ENCODE measurements around the gene CD8B. TPM values are rescaled to one million over a fixed set of nuclear protein-coding genes. Genes with fewer than 3 reads are reported as not detected.

Gene CD8B
- 0.24 TPM in 1 of 2 replicates, not detected in the other for total RNA-seq

DNA sequence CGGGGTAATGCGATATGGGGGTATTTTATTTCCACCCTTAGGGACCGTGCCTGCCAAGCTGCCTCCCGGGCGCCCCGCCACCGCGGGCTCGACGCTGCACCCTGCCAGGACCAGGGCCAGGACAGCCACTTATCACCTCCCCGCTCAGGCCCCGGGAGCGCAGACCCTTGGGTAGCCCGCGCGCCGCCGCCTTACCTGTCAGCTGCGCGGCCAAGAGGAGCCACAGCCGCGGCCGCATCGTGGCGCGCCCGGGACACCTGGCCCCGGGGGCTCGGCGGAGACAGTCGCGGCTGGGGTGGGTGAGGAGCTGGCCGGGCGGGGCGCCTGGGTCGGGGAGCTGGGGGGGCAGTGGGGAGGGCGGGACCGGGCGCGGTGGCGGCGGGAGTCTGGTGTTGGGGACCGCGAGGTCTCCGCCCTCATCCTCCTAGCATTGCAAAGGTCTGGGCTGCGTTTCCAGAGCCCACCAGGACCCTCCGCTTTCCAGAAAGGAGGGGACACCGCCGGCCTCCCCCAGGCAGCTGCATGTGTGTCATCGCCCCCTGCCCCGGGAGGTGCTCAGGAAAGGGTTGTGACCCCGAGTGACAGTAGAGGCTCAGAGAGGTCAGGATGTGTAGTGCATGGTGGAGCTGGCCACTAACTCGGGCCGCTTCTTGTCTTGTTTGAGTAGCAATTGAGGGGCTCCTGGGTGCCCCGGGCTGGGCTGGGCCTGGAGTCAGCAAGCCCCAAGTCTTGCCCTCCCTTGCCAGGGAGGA is at the start of gene CD8B:
TSS of gene CD8B (minus strand) at position 259 of the 752 bp plus-strand sequence. CDS start at position 238, 21 bp downstream.

DNA sequence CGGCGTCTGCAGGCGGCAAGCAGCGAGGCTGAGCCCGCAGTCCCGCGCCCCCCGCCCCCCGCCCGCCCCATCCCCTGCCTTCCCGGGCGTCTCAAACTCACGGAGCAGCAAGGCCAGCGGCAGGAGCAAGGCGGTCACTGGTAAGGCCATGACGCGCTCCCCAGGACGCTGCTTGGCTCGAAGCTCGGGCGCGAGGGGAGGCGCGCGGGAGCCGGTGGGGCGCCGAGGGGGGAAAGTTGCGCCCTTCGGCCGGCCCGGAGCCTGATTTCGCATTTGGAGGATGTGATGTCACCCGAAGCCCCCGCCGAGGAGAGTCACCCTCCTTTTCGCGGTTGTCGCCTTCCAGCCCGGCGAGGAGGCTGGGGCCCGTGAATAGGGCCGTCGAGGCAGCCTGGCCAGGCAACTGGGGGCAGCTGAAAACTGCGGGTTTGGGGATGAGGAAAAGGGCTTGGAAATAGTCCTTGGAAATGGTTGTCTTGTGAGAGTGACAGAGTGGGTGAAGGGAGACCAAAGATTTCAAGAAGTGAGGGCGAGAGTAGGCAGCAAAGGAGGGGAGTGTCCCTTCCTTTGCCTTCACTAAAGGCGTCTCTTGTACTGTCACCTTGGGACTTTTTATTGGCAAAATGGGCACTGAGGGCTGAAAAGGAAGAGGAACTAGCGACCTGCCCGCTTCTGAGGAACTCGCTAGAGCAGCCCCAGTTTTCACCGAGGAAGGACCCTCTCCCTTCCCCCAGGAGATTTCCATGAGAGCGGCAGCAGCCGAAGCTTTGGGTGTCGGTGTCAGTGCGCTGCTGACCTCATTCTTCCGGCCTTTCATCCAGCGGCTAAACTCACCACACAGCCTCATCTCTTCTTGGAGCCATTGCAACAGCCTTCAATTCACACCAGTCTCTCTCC is 70.8 kb downstream of the CD8B start, which contains the start of gene CD8A:
TSS of gene CD8A (minus strand) at position 238 of the 897 bp plus-strand sequence. CDS start at position 150, 88 bp downstream.

Other genes with a start within 250 kb of the CD8B start
- gene RNF103, start 238.0 kb downstream of the CD8B start, total RNA-seq = 12.0 and 16.2 TPM in 2 replicates
- 46.5 and 55.6 TPM in 2 replicates for gene RMND5A, start 141.6 kb downstream of the CD8B start, total RNA-seq
- under 0.01 TPM in 1 of 2 replicates, not detected in the other for gene CD8A, start 71.0 kb downstream of the CD8B start, total RNA-seq
- gene RGPD1, start 80.2 kb upstream of the CD8B start, total RNA-seq = 0.24 and 1.5 TPM in 2 replicates
- 0.24 and 2.3 TPM in 2 replicates for gene PLGLB1, start 160.0 kb upstream of the CD8B start, total RNA-seq

Measured in tracheal epithelial cell (primary cell).